Smooth muscle cell (in vitro differentiated cells): ENCODE measurements around the gene ST6GALNAC3. TPM values are rescaled to one million over a fixed set of nuclear protein-coding genes. Genes with fewer than 3 reads are reported as not detected.

Experiments used
- DNase-seq: peaks from one replicate; lab custom pipeline; 2025; ENCODE audit not compliant: unreplicated experiment; lab: John Stamatoyannopoulos, UW
- H2AFZ ChIP-seq: fragments of 200-600 bp; sonication (generic); 2 replicates; pipeline ENCODE4 v1.6.0; 2016; ENCODE audit warnings: antibody characterized with exemption, low read depth, mild to moderate bottlenecking
- H3F3A ChIP-seq: fragments of 200-600 bp; sonication (generic); 2 replicates; pipeline ENCODE4 v1.6.0; 2017; ENCODE audit warnings: antibody characterized with exemption, low read depth
- H3K27ac ChIP-seq: fragments of 200-600 bp; sonication (generic); 2 replicates; pipeline ENCODE4 v1.5.1; 2016; ENCODE audit warnings: low read depth, mild to moderate bottlenecking
- H3K27me3 ChIP-seq: fragments of 200-600 bp; sonication (generic); 2 replicates; pipeline ENCODE4 v1.6.1; 2016; ENCODE audit warnings: low read depth, mild to moderate bottlenecking
- H3K36me3 ChIP-seq: fragments of 200-600 bp; sonication (generic); 2 replicates; pipeline ENCODE4 v1.5.1; 2016; ENCODE audit warnings: low read depth
- H3K4me1 ChIP-seq: fragments of 200-600 bp; sonication (generic); 2 replicates; pipeline ENCODE4 v1.5.1; 2016; ENCODE audit warnings: low read depth
- H3K4me2 ChIP-seq: fragments of 200-600 bp; sonication (generic); 2 replicates; pipeline ENCODE4 v1.6.0; 2016; ENCODE audit warnings: mild to moderate bottlenecking
- H3K4me3 ChIP-seq: fragments of 200-600 bp; sonication (generic); 2 replicates; pipeline ENCODE4 v1.5.1; 2016; ENCODE audit warnings: mild to moderate bottlenecking
- H3K79me2 ChIP-seq: fragments of 200-600 bp; sonication (generic); 2 replicates; pipeline ENCODE4 v1.6.0; 2016; ENCODE audit warnings: low read depth, mild to moderate bottlenecking
- H3K9ac ChIP-seq: fragments of 200-600 bp; sonication (generic); 2 replicates; pipeline ENCODE4 v1.6.0; 2016; ENCODE audit warnings: low read depth
- H3K9me3 ChIP-seq: fragments of 200-600 bp; sonication (generic); replicated peaks from 2 replicates; pipeline ENCODE4 v1.5.1; 2016; ENCODE audit warnings: low read depth
- H4K20me1 ChIP-seq: fragments of 200-600 bp; sonication (generic); 2 replicates; pipeline ENCODE4 v1.6.0; 2016; ENCODE audit warnings: low read depth
- WGBS: methylation state at CpG from one replicate; pipeline ENCODE4 v1.1.7; 2016; ENCODE audit warnings: low lambda C conversion rate; 5-methylcytosine and 5-hydroxymethylcytosine counted together
- polyA plus RNA-seq: library from polyadenylated mRNA; unstranded; fragments of >200 nt; fragmentation: Nextera tagmentation; extraction: Ambion mirVana; gene quantifications from 2 replicates; pipeline ENCODE4 v1.2.1, GENCODE V29; 2016
- total RNA-seq: library from RNA; depleted of rRNA; stranded (reverse); fragments of >200 nt; gene quantifications from 2 replicates; pipeline ENCODE4 v1.2.3, GENCODE V29; 2014
- TF ChIP-seq, protein P1 (sequence below): fragments of 200-600 bp; sonication (generic); IDR thresholded peaks from 2 replicates; pipeline ENCODE4 v1.5.1; 2017; ENCODE audit warnings: borderline replicate concordance, mild to moderate bottlenecking, antibody characterized with exemption; ENCODE audit not compliant: insufficient read depth, poor library complexity, severe bottlenecking

Gene ST6GALNAC3
- total and polyA plus RNA-seq, 2 experiments from 2014 or later, result 9.3 to 13.4 TPM

DNA sequence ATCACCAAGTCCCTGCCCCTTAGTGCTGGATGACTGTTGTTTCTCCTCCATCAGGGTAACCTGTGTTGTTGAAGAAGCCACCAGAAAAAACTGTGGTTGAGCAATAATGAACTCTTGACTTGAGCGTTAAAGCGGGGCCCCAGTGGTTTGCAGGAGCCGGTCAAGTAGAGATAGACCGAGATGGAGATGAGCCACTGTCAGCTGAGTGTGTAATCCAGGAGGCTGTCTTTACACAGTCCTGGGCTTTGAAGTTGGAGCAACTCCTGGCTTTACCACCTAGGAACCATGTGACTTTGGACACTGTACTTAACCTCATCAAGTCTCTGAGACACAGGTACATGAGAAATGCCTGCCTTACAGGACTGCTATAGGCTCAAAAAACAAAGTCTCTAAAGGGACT, 158.1 kb downstream of the ST6GALNAC3 start:
- TF ChIP-seq, protein P1, sequence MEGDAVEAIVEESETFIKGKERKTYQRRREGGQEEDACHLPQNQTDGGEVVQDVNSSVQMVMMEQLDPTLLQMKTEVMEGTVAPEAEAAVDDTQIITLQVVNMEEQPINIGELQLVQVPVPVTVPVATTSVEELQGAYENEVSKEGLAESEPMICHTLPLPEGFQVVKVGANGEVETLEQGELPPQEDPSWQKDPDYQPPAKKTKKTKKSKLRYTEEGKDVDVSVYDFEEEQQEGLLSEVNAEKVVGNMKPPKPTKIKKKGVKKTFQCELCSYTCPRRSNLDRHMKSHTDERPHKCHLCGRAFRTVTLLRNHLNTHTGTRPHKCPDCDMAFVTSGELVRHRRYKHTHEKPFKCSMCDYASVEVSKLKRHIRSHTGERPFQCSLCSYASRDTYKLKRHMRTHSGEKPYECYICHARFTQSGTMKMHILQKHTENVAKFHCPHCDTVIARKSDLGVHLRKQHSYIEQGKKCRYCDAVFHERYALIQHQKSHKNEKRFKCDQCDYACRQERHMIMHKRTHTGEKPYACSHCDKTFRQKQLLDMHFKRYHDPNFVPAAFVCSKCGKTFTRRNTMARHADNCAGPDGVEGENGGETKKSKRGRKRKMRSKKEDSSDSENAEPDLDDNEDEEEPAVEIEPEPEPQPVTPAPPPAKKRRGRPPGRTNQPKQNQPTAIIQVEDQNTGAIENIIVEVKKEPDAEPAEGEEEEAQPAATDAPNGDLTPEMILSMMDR, result no peak
- Histone ChIP-seq H4K20me1 (no peaks in the 10 kb centered on the region), H3K36me3 (no peaks in the 10 kb centered on the region), H2AFZ (no peak overlapping the region), H3K4me1 (peaks cover 15% of the 10 kb centered on the region), H3K4me3 (no peak overlapping the region), H3K9me3 (no peaks in the 10 kb centered on the region), H3K9ac (no peak overlapping the region), H3K27me3 (no peaks in the 10 kb centered on the region), H3K27ac (no peak overlapping the region), H3K79me2 (no peaks in the 10 kb centered on the region), H3F3A (no peaks in the 10 kb centered on the region), H3K4me2 (no peak overlapping the region)
- WGBS, result 89% methylated on average over 4 of the region's 4 CpGs
- no peak for DNase-seq

DNA sequence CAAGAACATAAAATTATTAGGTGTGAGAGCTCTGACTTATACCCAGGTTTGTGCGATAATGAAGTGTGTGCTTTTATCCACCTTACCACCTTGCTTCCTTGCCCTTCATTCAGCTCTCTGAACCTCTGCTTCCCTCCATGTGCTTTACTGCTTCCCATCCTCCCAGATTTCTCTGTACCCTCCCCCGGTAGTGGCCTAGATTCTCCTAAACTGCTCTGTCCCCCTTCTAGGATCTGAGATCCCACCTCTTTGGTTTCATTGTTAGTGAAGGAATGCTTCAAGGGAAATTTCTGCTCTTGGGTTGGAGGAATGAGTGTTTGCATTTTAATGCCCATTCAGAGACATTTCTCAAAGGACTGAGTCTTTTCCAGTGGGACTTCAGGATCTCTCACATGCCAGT, 159.5 kb downstream of the ST6GALNAC3 start:
- H3K79me2 ChIP-seq, result no peaks in the 10 kb centered on the region
- TF ChIP-seq, protein P1, result no peak
- DNase-seq, result no peak
- H3K27ac ChIP-seq, result no peak overlapping the region
- H3K9me3 ChIP-seq, result no peaks in the 10 kb centered on the region
- H3K36me3 ChIP-seq, result no peaks in the 10 kb centered on the region
- no peaks in the 10 kb centered on the region for H4K20me1 ChIP-seq
- no peak overlapping the region for H3K4me2 ChIP-seq
- 88% methylated on average over 2 of the region's 2 CpGs for WGBS
- no peak overlapping the region for H2AFZ ChIP-seq
- H3K4me1 ChIP-seq, result peaks cover 24% of the 10 kb centered on the region
- H3K9ac ChIP-seq, result no peak overlapping the region
- no peak overlapping the region for H3K4me3 ChIP-seq
- H3F3A ChIP-seq, result no peaks in the 10 kb centered on the region
- no peaks in the 10 kb centered on the region for H3K27me3 ChIP-seq

DNA sequence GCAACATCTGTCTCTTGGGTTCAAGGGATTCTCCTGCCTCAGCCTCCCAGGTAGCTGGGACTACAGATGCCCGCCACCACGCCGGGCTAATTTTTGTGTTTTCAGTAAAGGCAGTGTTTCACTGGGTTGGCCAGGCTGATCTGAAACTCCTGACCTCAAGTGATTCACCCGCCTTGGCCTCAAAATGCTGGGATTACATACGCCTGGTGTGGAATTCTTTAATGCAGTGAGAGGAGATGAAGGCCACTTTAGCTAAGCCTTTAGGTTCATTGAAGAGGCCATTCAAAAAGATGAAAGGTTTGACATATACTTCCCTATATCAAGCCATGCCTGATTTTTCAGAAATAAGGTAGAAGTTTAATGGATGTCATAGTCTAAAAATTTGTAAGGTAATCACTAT, 162.7 kb downstream of the ST6GALNAC3 start:
- no peak overlapping the region for H3K4me3 ChIP-seq
- no peaks in the 10 kb centered on the region for H3K27me3 ChIP-seq
- H3K9me3 ChIP-seq, result no peaks in the 10 kb centered on the region
- no peaks in the 10 kb centered on the region for H4K20me1 ChIP-seq
- H3K79me2 ChIP-seq, result no peaks in the 10 kb centered on the region
- TF ChIP-seq, protein P1, result no peak
- H3K9ac ChIP-seq, result no peak overlapping the region
- 49% methylated on average over 5 of the region's 5 CpGs for WGBS
- no peak overlapping the region for H2AFZ ChIP-seq
- H3F3A ChIP-seq, result no peaks in the 10 kb centered on the region
- no peak for DNase-seq
- H3K36me3 ChIP-seq, result no peaks in the 10 kb centered on the region
- no peak overlapping the region for H3K27ac ChIP-seq
- H3K4me1 ChIP-seq, result peaks cover 12% of the 10 kb centered on the region
- H3K4me2 ChIP-seq, result peak overlapping the region; percentile 66

DNA sequence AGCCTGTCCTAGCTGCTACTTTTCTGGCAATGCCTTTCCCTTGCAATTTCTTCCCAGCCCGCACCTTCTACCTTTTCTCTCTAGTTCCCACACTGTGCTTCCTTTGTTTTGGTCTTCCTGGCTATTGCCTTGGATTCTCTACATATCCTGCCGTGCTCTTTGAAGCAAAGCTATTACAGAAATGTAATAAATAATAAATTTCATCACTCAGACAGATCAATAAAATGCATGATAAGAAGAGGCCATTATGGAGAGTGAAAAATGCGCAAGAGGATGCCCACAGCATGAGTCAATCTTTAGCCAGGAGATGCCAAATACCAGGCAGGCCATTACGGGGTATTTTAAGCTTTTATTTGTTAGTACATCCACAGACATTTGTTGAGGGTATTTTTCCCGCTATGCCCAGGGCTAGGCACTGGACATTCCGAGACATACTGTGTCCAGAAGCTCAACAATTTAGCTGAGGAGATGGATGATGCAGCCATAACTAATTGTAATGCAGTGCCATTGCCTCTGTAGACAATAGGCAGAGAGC, 163.6 kb downstream of the ST6GALNAC3 start:
- no peaks in the 10 kb centered on the region for H3K9me3 ChIP-seq
- no peaks in the 10 kb centered on the region for H3K79me2 ChIP-seq
- no peaks in the 10 kb centered on the region for H3K36me3 ChIP-seq
- TF ChIP-seq, protein P1, result no peak
- H3K4me3 ChIP-seq, result no peak overlapping the region
- H3K9ac ChIP-seq, result no peak overlapping the region
- WGBS, result 54% methylated on average over 6 of the region's 6 CpGs
- peaks cover 12% of the 10 kb centered on the region for H3K4me1 ChIP-seq
- H4K20me1 ChIP-seq, result no peaks in the 10 kb centered on the region
- no peaks in the 10 kb centered on the region for H3K27me3 ChIP-seq
- no peaks in the 10 kb centered on the region for H3F3A ChIP-seq
- H3K27ac ChIP-seq, result no peak overlapping the region
- no peak for DNase-seq
- peak overlapping the region; percentile 66 for H3K4me2 ChIP-seq
- H2AFZ ChIP-seq, result no peak overlapping the region
